HEK293 (cell line): ENCODE measurements around the gene TLE2.
A peak's percentile ranks its signal among the peaks of the same experiment; 100 is the strongest.

Experiments used
- EGR2 ChIP-seq: fragments of 450-650 bp; formaldehyde crosslinking; IDR thresholded peaks from 2 replicates; pipeline ENCODE4 v1.5.1; 2016; ENCODE audit warnings: low read depth, missing biosample characterization, missing genetic modification characterization
- HOXA7 ChIP-seq: sonication (generic); formaldehyde crosslinking; IDR thresholded peaks from 2 replicates; pipeline ENCODE4 v1.8.1; 2022; ENCODE audit warnings: missing genetic modification reagents, borderline replicate concordance
- KLF7 ChIP-seq: fragments of 450-650 bp; formaldehyde crosslinking; IDR thresholded peaks from 2 replicates; pipeline ENCODE4 v1.5.1; 2016; ENCODE audit warnings: missing biosample characterization, missing genetic modification characterization, borderline replicate concordance
- KLF8 ChIP-seq: fragments of 450-650 bp; formaldehyde crosslinking; IDR thresholded peaks from 2 replicates; pipeline ENCODE4 v1.5.1; 2016; ENCODE audit warnings: missing biosample characterization, missing genetic modification characterization
- KLF9 ChIP-seq: fragments of 450-650 bp; formaldehyde crosslinking; IDR thresholded peaks from 2 replicates; pipeline ENCODE4 v1.5.1; 2016; ENCODE audit warnings: missing biosample characterization, missing genetic modification characterization, low read depth
- OSR2 ChIP-seq: fragments of 450-650 bp; formaldehyde crosslinking; IDR thresholded peaks from 2 replicates; pipeline ENCODE4 v1.5.1; 2016; ENCODE audit warnings: missing biosample characterization, missing genetic modification characterization
- SP7 ChIP-seq: fragments of 450-650 bp; formaldehyde crosslinking; IDR thresholded peaks from 2 replicates; pipeline ENCODE4 v1.5.1; 2016; ENCODE audit warnings: missing biosample characterization, missing genetic modification characterization
- ZBTB20 ChIP-seq: fragments of 450-650 bp; formaldehyde crosslinking; IDR thresholded peaks from 2 replicates; pipeline ENCODE4 v1.5.1; 2016; ENCODE audit warnings: missing biosample characterization, missing genetic modification characterization
- ZBTB7A ChIP-seq: fragments of 450-650 bp; formaldehyde crosslinking; IDR thresholded peaks from 2 replicates; pipeline ENCODE4 v1.5.1; 2016; ENCODE audit warnings: low read depth, missing biosample characterization, missing genetic modification characterization
- ZBTB8A ChIP-seq: fragments of 450-650 bp; formaldehyde crosslinking; IDR thresholded peaks from 2 replicates; pipeline ENCODE4 v1.5.1; 2016; ENCODE audit warnings: missing biosample characterization, missing genetic modification characterization
- ZNF10 ChIP-seq: fragments of 450-650 bp; formaldehyde crosslinking; IDR thresholded peaks from 2 replicates; pipeline ENCODE4 v1.5.1; 2017; ENCODE audit warnings: missing biosample characterization, missing genetic modification characterization
- ZNF121 ChIP-seq: fragments of 450-650 bp; formaldehyde crosslinking; IDR thresholded peaks from 2 replicates; pipeline ENCODE4 v1.5.1; 2016; ENCODE audit warnings: missing biosample characterization, missing genetic modification characterization
- ZNF133 ChIP-seq: fragments of 450-650 bp; formaldehyde crosslinking; IDR thresholded peaks from 2 replicates; pipeline ENCODE4 v1.5.1; 2016; ENCODE audit warnings: missing biosample characterization, missing genetic modification characterization
- ZNF140 ChIP-seq: fragments of 450-650 bp; formaldehyde crosslinking; IDR thresholded peaks from 2 replicates; pipeline ENCODE4 v1.5.1; 2016; ENCODE audit warnings: missing biosample characterization, missing genetic modification characterization
- ZNF19 ChIP-seq: fragments of 450-650 bp; formaldehyde crosslinking; IDR thresholded peaks from 2 replicates; pipeline ENCODE4; 2016; ENCODE audit warnings: missing biosample characterization, missing genetic modification characterization, low read depth
- ZNF221 ChIP-seq: fragments of 450-650 bp; formaldehyde crosslinking; IDR thresholded peaks from 2 replicates; pipeline ENCODE4 v1.5.1; 2017; ENCODE audit warnings: missing biosample characterization, missing genetic modification characterization, borderline replicate concordance
- ZNF266 ChIP-seq: fragments of 450-650 bp; formaldehyde crosslinking; IDR thresholded peaks from 2 replicates; pipeline ENCODE4 v1.5.1; 2016; ENCODE audit warnings: missing biosample characterization, missing genetic modification characterization, low read depth
- ZNF292 ChIP-seq: fragments of 450-650 bp; formaldehyde crosslinking; IDR thresholded peaks from 2 replicates; pipeline ENCODE4 v1.5.1; 2016; ENCODE audit warnings: low read depth, missing biosample characterization, missing genetic modification characterization, borderline replicate concordance
- ZNF302 ChIP-seq: fragments of 450-650 bp; formaldehyde crosslinking; IDR thresholded peaks from 2 replicates; pipeline ENCODE4 v1.5.1; 2016; ENCODE audit warnings: missing biosample characterization, missing genetic modification characterization, low read depth
- ZNF341 ChIP-seq: fragments of 450-650 bp; formaldehyde crosslinking; IDR thresholded peaks from 2 replicates; pipeline ENCODE4; 2016; ENCODE audit warnings: low read depth, missing biosample characterization, missing genetic modification characterization
- ZNF404 ChIP-seq: fragments of 450-650 bp; formaldehyde crosslinking; IDR thresholded peaks from 2 replicates; pipeline ENCODE4 v1.5.1; 2017; ENCODE audit warnings: missing biosample characterization, missing genetic modification characterization
- ZNF514 ChIP-seq: fragments of 450-650 bp; formaldehyde crosslinking; IDR thresholded peaks from 2 replicates; pipeline ENCODE4 v1.5.1; 2016; ENCODE audit warnings: missing biosample characterization, missing genetic modification characterization
- ZNF544 ChIP-seq: fragments of 450-650 bp; formaldehyde crosslinking; IDR thresholded peaks from 2 replicates; pipeline ENCODE4 v1.5.0; 2017; ENCODE audit warnings: missing biosample characterization, missing genetic modification characterization
- ZNF600 ChIP-seq: fragments of 450-650 bp; formaldehyde crosslinking; IDR thresholded peaks from 2 replicates; pipeline ENCODE4 v1.5.1; 2016; ENCODE audit warnings: missing biosample characterization, missing genetic modification characterization
- ZNF626 ChIP-seq: fragments of 450-650 bp; sonication (Bioruptor Pico); formaldehyde crosslinking; IDR thresholded peaks from 2 replicates; pipeline ENCODE4 v1.5.1; 2018; ENCODE audit warnings: missing biosample characterization, missing genetic modification characterization, inconsistent platforms
- ZNF701 ChIP-seq: fragments of 450-650 bp; formaldehyde crosslinking; IDR thresholded peaks from 2 replicates; pipeline ENCODE4 v1.5.1; 2016; ENCODE audit warnings: missing biosample characterization, missing genetic modification characterization
- ZNF76 ChIP-seq: fragments of 450-650 bp; formaldehyde crosslinking; IDR thresholded peaks from 2 replicates; pipeline ENCODE4; 2016; ENCODE audit warnings: low read depth, missing biosample characterization, missing genetic modification characterization, borderline replicate concordance
- ZNF785 ChIP-seq: fragments of 450-650 bp; formaldehyde crosslinking; IDR thresholded peaks from 2 replicates; pipeline ENCODE4 v1.5.1; 2016; ENCODE audit warnings: missing biosample characterization, missing genetic modification characterization
- ZNF830 ChIP-seq: fragments of 450-650 bp; IDR thresholded peaks from 2 replicates; pipeline ENCODE4 v1.5.0; 2018; ENCODE audit warnings: missing biosample characterization, missing genetic modification characterization, low read depth, mild to moderate bottlenecking, moderate library complexity
- TF ChIP-seq, protein P1 (sequence below): fragments of 450-650 bp; formaldehyde crosslinking; IDR thresholded peaks from 2 replicates; pipeline ENCODE4 v1.5.1; 2016; ENCODE audit warnings: missing biosample characterization, missing genetic modification characterization
- TF ChIP-seq, protein P2 (sequence below): fragments of 450-650 bp; formaldehyde crosslinking; IDR thresholded peaks from 2 replicates; pipeline ENCODE4 v1.5.1; 2017; ENCODE audit warnings: missing biosample characterization, mild to moderate bottlenecking, missing genetic modification characterization, moderate library complexity
- TF ChIP-seq, protein P3 (sequence below): fragments of 450-650 bp; formaldehyde crosslinking; IDR thresholded peaks from 2 replicates; pipeline ENCODE4 v1.5.1; 2016; ENCODE audit warnings: missing biosample characterization, missing genetic modification characterization, borderline replicate concordance
- TF ChIP-seq, protein P4 (sequence below): fragments of 450-650 bp; formaldehyde crosslinking; IDR thresholded peaks from 2 replicates; pipeline ENCODE4 v1.5.1; 2016; ENCODE audit warnings: missing biosample characterization, missing genetic modification characterization

Gene TLE2

DNA sequence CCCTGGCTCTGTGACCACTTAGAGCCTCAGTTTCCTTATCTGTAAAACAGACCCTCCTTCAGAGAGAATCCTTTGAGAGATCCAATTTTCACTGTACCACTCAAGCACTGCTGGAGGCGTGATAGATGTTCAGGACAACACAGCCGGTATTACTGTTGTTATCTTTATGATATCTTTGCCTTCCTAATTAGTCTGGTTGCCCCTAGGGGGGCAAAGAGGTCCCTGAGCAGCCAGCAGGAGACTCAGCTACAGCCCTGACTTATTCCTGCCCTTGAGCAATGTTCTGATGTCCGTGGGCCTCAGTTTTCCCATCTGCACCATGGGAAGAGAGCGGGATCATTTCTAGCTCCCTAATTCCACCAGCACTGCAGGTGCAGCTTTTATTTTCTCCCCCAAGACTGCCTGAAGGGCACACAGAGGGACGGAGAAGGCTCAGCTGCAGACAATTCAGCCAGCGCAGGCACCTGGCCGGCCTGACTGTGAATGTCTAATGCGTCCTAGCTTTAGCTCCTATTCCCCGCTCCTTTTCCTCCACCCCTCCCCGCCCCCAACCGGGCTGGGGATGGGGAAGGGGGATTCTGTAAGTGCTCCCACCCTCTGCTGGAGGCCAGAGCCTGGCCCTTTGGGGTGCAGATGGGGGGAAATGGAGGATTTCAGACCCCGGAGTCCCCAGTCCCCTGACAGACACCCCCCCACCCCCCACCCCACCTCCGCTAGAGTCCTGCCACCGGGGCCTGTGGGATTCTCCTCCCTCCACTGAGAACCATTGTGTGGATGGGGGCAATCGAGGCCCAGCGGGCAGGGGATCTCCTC lies 17.0 kb upstream of the TLE2 start (continued):
- TF ChIP-seq OSR2 (peak; percentile 27; the same call in 1 of the 2 replicates), SP7 (tag by site-specific recombination) (0 out of 2 replicates have a peak, but pooled peaks have one; percentile 13), KLF7 (tag by site-specific recombination) (no peak), EGR2 (no peak), ZNF292 (tag by site-specific recombination) (no peak), ZNF221 (tag by site-specific recombination) (no peak), ZNF544 (tag by site-specific recombination) (no peak), ZNF302 (tag by site-specific recombination) (no peak), ZBTB8A (tag by site-specific recombination) (peak; percentile 45), ZNF121 (tag by site-specific recombination) (no peak), ZNF404 (tag by site-specific recombination) (no peak), ZNF133 (tag by site-specific recombination) (no peak), ZNF514 (tag by site-specific recombination) (no peak), ZNF140 (tag by site-specific recombination) (no peak), ZNF266 (tag by site-specific recombination) (no peak), KLF8 (tag by site-specific recombination) (no peak), ZNF626 (tag by site-specific recombination) (no peak), ZNF600 (tag by site-specific recombination) (no peak), ZBTB7A (tag by site-specific recombination) (no peak), ZBTB20 (tag by site-specific recombination) (peak; percentile 70), ZNF785 (tag by site-specific recombination) (no peak), ZNF341 (tag by site-specific recombination) (0 out of 2 replicates have a peak, but pooled peaks have one; percentile 4), KLF9 (tag by site-specific recombination) (no peak), ZNF19 (tag by site-specific recombination) (no peak), HOXA7 (CRISPR knock-in tag) (no peak), ZNF830 (no peak), ZNF10 (tag by site-specific recombination) (no peak), ZNF76 (tag by site-specific recombination) (no peak), ZNF701 (tag by site-specific recombination) (no peak)
- TF ChIP-seq, protein P1, sequence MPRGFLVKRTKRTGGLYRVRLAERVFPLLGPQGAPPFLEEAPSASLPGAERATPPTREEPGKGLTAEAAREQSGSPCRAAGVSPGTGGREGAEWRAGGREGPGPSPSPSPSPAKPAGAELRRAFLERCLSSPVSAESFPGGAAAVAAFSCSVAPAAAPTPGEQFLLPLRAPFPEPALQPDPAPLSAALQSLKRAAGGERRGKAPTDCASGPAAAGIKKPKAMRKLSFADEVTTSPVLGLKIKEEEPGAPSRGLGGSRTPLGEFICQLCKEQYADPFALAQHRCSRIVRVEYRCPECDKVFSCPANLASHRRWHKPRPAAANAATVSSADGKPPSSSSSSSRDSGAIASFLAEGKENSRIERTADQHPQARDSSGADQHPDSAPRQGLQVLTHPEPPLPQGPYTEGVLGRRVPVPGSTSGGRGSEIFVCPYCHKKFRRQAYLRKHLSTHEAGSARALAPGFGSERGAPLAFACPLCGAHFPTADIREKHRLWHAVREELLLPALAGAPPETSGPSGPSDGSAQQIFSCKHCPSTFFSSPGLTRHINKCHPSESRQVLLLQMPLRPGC: no peak
- TF ChIP-seq, protein P2, sequence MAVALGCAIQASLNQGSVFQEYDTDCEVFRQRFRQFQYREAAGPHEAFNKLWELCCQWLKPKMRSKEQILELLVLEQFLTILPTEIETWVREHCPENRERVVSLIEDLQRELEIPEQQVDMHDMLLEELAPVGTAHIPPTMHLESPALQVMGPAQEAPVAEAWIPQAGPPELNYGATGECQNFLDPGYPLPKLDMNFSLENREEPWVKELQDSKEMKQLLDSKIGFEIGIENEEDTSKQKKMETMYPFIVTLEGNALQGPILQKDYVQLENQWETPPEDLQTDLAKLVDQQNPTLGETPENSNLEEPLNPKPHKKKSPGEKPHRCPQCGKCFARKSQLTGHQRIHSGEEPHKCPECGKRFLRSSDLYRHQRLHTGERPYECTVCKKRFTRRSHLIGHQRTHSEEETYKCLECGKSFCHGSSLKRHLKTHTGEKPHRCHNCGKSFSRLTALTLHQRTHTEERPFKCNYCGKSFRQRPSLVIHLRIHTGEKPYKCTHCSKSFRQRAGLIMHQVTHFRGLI (tag by site-specific recombination): no peak
- TF ChIP-seq, protein P3, sequence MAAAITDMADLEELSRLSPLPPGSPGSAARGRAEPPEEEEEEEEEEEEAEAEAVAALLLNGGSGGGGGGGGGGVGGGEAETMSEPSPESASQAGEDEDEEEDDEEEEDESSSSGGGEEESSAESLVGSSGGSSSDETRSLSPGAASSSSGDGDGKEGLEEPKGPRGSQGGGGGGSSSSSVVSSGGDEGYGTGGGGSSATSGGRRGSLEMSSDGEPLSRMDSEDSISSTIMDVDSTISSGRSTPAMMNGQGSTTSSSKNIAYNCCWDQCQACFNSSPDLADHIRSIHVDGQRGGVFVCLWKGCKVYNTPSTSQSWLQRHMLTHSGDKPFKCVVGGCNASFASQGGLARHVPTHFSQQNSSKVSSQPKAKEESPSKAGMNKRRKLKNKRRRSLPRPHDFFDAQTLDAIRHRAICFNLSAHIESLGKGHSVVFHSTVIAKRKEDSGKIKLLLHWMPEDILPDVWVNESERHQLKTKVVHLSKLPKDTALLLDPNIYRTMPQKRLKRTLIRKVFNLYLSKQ (tag by site-specific recombination): no peak
- TF ChIP-seq, protein P4, sequence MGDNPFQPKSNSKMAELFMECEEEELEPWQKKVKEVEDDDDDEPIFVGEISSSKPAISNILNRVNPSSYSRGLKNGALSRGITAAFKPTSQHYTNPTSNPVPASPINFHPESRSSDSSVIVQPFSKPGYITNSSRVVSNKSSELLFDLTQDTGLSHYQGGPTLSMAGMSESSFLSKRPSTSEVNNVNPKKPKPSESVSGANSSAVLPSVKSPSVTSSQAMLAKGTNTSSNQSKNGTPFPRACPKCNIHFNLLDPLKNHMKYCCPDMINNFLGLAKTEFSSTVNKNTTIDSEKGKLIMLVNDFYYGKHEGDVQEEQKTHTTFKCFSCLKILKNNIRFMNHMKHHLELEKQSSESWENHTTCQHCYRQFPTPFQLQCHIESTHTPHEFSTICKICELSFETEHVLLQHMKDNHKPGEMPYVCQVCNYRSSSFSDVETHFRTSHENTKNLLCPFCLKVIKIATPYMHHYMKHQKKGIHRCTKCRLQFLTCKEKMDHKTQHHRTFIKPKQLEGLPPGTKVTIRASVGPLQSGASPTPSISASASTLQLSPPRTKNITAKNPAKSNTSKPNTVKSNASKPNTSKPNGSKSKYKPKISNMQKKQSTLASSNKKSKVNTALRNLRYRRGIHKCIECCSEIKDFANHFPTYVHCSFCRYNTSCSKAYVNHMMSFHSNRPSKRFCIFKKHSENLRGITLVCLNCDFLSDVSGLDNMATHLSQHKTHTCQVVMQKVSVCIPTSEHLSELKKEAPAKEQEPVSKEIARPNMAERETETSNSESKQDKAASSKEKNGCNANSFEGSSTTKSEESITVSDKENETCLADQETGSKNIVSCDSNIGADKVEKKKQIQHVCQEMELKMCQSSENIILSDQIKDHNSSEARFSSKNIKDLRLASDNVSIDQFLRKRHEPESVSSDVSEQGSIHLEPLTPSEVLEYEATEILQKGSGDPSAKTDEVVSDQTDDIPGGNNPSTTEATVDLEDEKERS (tag by site-specific recombination): no peak
